ENCODE measurements around the gene NOC2L. TPM values are rescaled to one million over a fixed set of nuclear protein-coding genes. Genes with fewer than 3 reads are reported as not detected.
"Not testable (repeated sequence)": the region's sequence is repeated elsewhere in the genome, so short reads cannot be mapped to it uniquely, and the experiment has no call there.

NOC2L gene
- total RNA-seq, 1 donor from 2014 or later, result 50.6 TPM

- no peak for DNase-seq (ENCODE audit: low spot score)
Measured at GRCh38 chr1:951364-951763, 7.7 kb downstream of the NOC2L start.

GRCh38 chr1:950881-951280, 8.2 kb downstream of the NOC2L start:
- H3K36me3 Mint-ChIP-seq (ENCODE audit: low read depth), result peaks cover 25% of the 10 kb centered on the region
- TF ChIP-seq CTCF (IDR thresholded peaks at IDR 0.05), result no peak

More at GRCh38 chr1:951364-951763, 7.7 kb downstream of the NOC2L start:
- TF ChIP-seq CTCF (IDR thresholded peaks at IDR 0.05), result peak; percentile 67
- peaks cover 27% of the 10 kb centered on the region for H3K36me3 Mint-ChIP-seq (ENCODE audit: low read depth)
- H3K4me1 Mint-ChIP-seq (ENCODE audit: low read depth), result no peaks in the 10 kb centered on the region
- H3K27me3 Mint-ChIP-seq (ENCODE audit: low read depth), result no peaks in the 10 kb centered on the region
- H3K9me3 Mint-ChIP-seq (ENCODE audit: low read depth), result no peaks in the 10 kb centered on the region
- no peak overlapping the region for H3K4me3 Mint-ChIP-seq (ENCODE audit: unreplicated experiment)
- no peak overlapping the region for H3K27ac Mint-ChIP-seq (ENCODE audit: unreplicated experiment)

GRCh38 chr1:950268-950667, 8.8 kb downstream of the NOC2L start:
- DNase-seq (ENCODE audit: low spot score), result no peak
- TF ChIP-seq CTCF (IDR thresholded peaks at IDR 0.05), result no peak
- Mint-ChIP-seq H3K27me3 (ENCODE audit: low read depth) (no peaks in the 10 kb centered on the region), H3K4me1 (ENCODE audit: low read depth) (no peaks in the 10 kb centered on the region), H3K27ac (ENCODE audit: unreplicated experiment) (no peak overlapping the region), H3K9me3 (ENCODE audit: low read depth) (no peaks in the 10 kb centered on the region), H3K36me3 (ENCODE audit: low read depth) (peaks cover 24% of the 10 kb centered on the region), H3K4me3 (ENCODE audit: unreplicated experiment) (no peak overlapping the region)

More at GRCh38 chr1:950881-951280, 8.2 kb downstream of the NOC2L start:
- no peak overlapping the region for H3K27ac Mint-ChIP-seq (ENCODE audit: unreplicated experiment)
- no peaks in the 10 kb centered on the region for H3K4me1 Mint-ChIP-seq (ENCODE audit: low read depth)
- no peak overlapping the region for H3K4me3 Mint-ChIP-seq (ENCODE audit: unreplicated experiment)
- no peaks in the 10 kb centered on the region for H3K27me3 Mint-ChIP-seq (ENCODE audit: low read depth)
- no peak for DNase-seq (ENCODE audit: low spot score)
- H3K9me3 Mint-ChIP-seq (ENCODE audit: low read depth), result no peaks in the 10 kb centered on the region

- Mint-ChIP-seq H3K9me3 (ENCODE audit: low read depth) (no peaks in the 10 kb centered on the region), H3K27ac (ENCODE audit: unreplicated experiment) (no peak overlapping the region)
Measured at GRCh38 chr1:947958-948357, 11.1 kb downstream of the NOC2L start.

GRCh38 chr1:946811-947210, 12.2 kb downstream of the NOC2L start:
- H3K27me3 Mint-ChIP-seq (ENCODE audit: low read depth); DNase-seq (ENCODE audit: low spot score); H3K27ac Mint-ChIP-seq (ENCODE audit: unreplicated experiment); H3K9me3 Mint-ChIP-seq (ENCODE audit: low read depth); H3K4me3 Mint-ChIP-seq (ENCODE audit: unreplicated experiment): not testable (repeated sequence)
- Mint-ChIP-seq H3K4me1 (ENCODE audit: low read depth) (peaks cover 16% of the 10 kb centered on the region), H3K36me3 (ENCODE audit: low read depth) (peaks cover 19% of the 10 kb centered on the region)

More at GRCh38 chr1:947958-948357, 11.1 kb downstream of the NOC2L start:
- no peak for TF ChIP-seq CTCF (IDR thresholded peaks at IDR 0.05)
- no peak for DNase-seq (ENCODE audit: low spot score)
- Mint-ChIP-seq H3K4me3 (ENCODE audit: unreplicated experiment) (no peak overlapping the region), H3K36me3 (ENCODE audit: low read depth) (peaks cover 19% of the 10 kb centered on the region), H3K4me1 (ENCODE audit: low read depth) (peaks cover 16% of the 10 kb centered on the region), H3K27me3 (ENCODE audit: low read depth) (no peaks in the 10 kb centered on the region)

Measured in chondrocyte (in vitro differentiated cells).